Body of pancreas (tissue), 4 donors: ENCODE measurements around the gene THOC2.

Source experiments
- CTCF ChIP-seq, 7 experiments: fragments of 450-650 bp in 4 of 7; fragments of 200-600 bp in 3 of 7; sonication (generic) in 3 of 7; IDR thresholded peaks; one replicate each; pipeline ENCODE4 v1.5.1; 2016 to 2019; ENCODE audit warnings: antibody characterized with exemption in 7 of 7
- POLR2A ChIP-seq, 3 donors: fragments of 450-650 bp; IDR thresholded peaks; one replicate each; pipeline ENCODE4 v1.6.1; 2016; ENCODE audit warnings: antibody characterized with exemption in 3 of 3, mild to moderate bottlenecking in 2 of 3

GRCh38 chrX:123736333-123736921, 3.6 kb upstream of the THOC2 start:
- TF ChIP-seq CTCF (IDR thresholded peaks at IDR 0.05) (no peak), POLR2A (IDR thresholded peaks at IDR 0.05) (no peak)
